Activated naive CD8-positive, alpha-beta T cell treated with anti-CD3 and anti-CD28 coated beads, Interleukin-2, amount 10 ng/mL, durations not matched to agents 7 days and 5 days (primary cell): ENCODE data around the gene GFI1B. TPM values are rescaled to one million over a fixed set of nuclear protein-coding genes. Genes with fewer than 3 reads are reported as not detected.
"Not testable (repeated sequence)": the region's sequence is repeated elsewhere in the genome, so short reads cannot be mapped to it uniquely, and the experiment has no call there.

Experiments used
- ATAC-seq: fragments of 150-1000 bp; cut with Tn5 transposase; one replicate; pipeline ENCODE4 v1.10.0; 2021; ENCODE audit warnings: low read depth, moderate library complexity
- POLR2A ChIA-PET: fragments of 350-600 bp; sonication (Branson Sonifier 250); formaldehyde crosslinking; loops from one replicate; lab custom pipeline; 2021; ENCODE audit warnings: antibody characterized with exemption; lab: Charles Lee
- DNase-seq: peaks from one replicate; pipeline ENCODE4 v3.0.0; 2021
- H3K27ac Mint-ChIP-seq: one replicate; pipeline ENCODE4 v1.8.0; 2022; ENCODE audit warnings: mild to moderate bottlenecking, mixed read lengths
- H3K27me3 Mint-ChIP-seq: one replicate; pipeline ENCODE4 v1.8.0; 2022; ENCODE audit warnings: mild to moderate bottlenecking, moderate library complexity, mixed read lengths
- H3K36me3 Mint-ChIP-seq: one replicate; pipeline ENCODE4 v1.8.0; 2021; ENCODE audit warnings: mild to moderate bottlenecking, mixed read lengths
- H3K4me1 Mint-ChIP-seq: one replicate; pipeline ENCODE4 v1.8.0; 2021; ENCODE audit warnings: mixed read lengths
- H3K4me3 Mint-ChIP-seq: one replicate; pipeline ENCODE4 v1.8.0; 2022; ENCODE audit warnings: mild to moderate bottlenecking, moderate library complexity, mixed read lengths
- H3K9me3 Mint-ChIP-seq: one replicate; pipeline ENCODE4 v1.8.0; 2021; ENCODE audit warnings: mixed read lengths
- total RNA-seq, 2 experiments: library from RNA; stranded (reverse); gene quantifications; one replicate each; pipeline ENCODE4 v1.2.3, GENCODE V29; 2021

GFI1B gene
- total RNA-seq, 2 experiments from 2014 or later = not detected

DNA sequence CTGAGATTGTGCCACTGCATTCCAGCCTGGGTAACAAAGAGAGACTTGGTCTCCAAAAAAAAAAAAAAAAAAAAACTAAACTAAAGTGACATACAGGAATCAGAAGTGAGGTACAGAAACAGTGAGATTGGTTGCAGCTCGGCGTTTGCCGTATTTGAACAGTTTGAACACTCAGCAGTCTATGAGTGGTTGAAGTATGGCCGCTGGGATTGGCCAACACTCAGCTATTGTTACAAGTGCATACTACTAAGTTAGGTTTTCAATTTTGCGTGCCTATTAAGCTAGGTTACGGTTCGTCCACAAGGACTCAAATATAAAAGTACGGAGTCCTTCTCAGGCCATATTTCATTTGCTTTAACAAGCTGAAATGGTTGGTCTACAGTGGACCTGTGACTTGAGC is 30.7 kb upstream of the GFI1B start:
- no peaks in the 10 kb centered on the region for H3K36me3 Mint-ChIP-seq
- H3K27ac Mint-ChIP-seq = no peak overlapping the region
- no peak overlapping the region for H3K4me3 Mint-ChIP-seq
- POLR2A ChIA-PET = interaction anchor here (0.7 kb wide), 1 partner anchor 172 kb away, joined by 3 read pairs; no protein-coding TSS in a partner anchor
- no peak for ATAC-seq
- H3K9me3 Mint-ChIP-seq = no peaks in the 10 kb centered on the region
- peaks cover 18% of the 10 kb centered on the region for H3K4me1 Mint-ChIP-seq
- no peak for DNase-seq
- H3K27me3 Mint-ChIP-seq = peaks cover 6% of the 10 kb centered on the region

DNA sequence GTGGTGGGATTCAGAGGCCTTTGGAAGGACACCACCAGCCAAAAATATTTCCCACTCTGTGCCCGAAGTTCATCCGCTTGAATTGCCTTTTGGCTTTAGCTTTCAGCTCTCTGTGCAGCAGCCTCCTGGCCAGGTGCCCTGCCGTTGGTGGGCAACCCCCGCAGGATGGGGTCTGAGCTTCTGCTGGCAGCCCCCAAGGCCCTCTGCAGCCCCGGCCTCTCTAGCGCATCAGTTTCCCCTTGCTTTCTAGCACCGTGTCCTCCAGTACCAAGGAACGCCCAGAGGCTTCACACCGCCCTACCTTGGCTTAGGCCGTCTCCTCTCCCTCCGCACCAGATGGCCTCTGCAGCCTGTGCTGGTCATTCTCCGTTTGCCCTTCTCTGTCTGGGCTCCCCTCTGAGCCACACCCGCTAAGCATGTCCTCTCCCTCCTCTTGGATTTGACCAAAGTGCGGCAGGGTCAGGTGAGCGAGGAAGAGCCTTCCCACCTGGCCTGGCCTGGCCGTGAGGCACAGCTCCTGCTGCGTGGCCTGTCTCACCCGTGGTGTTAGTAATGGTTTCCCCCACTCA is 29.9 kb upstream of the GFI1B start:
- Mint-ChIP-seq H3K36me3 (no peaks in the 10 kb centered on the region), H3K4me3 (no peak overlapping the region)
- POLR2A ChIA-PET = no interaction called here

DNA sequence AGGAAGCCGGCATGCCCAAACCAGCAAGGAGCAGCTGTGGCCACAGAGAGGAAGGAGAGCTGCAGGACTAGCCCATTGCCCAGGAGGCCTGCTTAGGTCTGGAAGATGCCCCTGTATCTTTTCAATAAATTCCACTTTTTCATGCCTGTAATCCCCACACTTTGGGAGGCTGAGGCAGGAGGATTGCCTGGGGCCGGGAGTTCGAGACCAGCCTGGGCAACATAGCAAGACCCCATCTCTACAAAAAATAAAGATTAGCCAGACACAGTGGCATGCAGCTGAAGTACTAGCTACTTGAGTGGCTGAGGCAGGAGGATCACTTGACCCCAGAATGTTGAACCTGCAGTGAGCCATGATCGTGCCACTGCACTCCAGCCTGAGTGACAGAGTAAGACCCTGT is 28.8 kb upstream of the GFI1B start:
- Mint-ChIP-seq H3K4me1 (peaks cover 5% of the 10 kb centered on the region), H3K27me3 (peaks cover 6% of the 10 kb centered on the region), H3K27ac (no peak overlapping the region), H3K4me3 (no peak overlapping the region), H3K36me3 (no peaks in the 10 kb centered on the region), H3K9me3 (no peaks in the 10 kb centered on the region)
- no peak for DNase-seq
- ATAC-seq = no peak
- POLR2A ChIA-PET = no interaction called here

More for the DNA sequence above, 29.9 kb upstream of the GFI1B start:
- Mint-ChIP-seq H3K27ac (no peak overlapping the region), H3K9me3 (no peaks in the 10 kb centered on the region), H3K4me1 (peaks cover 12% of the 10 kb centered on the region), H3K27me3 (peaks cover 6% of the 10 kb centered on the region)
- DNase-seq = no peak
- no peak for ATAC-seq

DNA sequence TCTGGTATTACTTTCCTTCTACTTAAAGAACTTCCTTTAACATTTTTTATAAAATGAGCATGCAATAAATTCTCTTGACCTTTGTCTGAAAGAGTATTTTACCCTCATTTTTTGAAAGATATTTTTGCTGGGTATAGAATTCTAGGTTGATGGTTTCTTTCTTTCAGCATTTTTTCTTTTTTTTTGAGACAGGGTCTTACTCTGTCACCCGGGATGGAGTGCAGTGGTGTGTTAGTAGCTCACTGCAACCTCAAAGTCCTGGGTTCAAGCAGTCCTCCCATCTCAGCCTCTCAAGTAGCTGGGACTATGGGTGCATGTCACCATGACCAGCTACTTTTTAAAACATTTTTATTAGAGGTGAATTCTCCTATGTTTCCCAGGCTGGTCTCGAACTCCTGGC is 23.4 kb upstream of the GFI1B start:
- DNase-seq = no peak
- H3K27ac Mint-ChIP-seq = no peak overlapping the region
- no peaks in the 10 kb centered on the region for H3K4me1 Mint-ChIP-seq
- H3K9me3 Mint-ChIP-seq = peaks cover 4% of the 10 kb centered on the region
- no peak for ATAC-seq
- H3K27me3 Mint-ChIP-seq = peaks cover 7% of the 10 kb centered on the region
- no peaks in the 10 kb centered on the region for H3K36me3 Mint-ChIP-seq
- H3K4me3 Mint-ChIP-seq = no peak overlapping the region
- POLR2A ChIA-PET = no interaction called here

DNA sequence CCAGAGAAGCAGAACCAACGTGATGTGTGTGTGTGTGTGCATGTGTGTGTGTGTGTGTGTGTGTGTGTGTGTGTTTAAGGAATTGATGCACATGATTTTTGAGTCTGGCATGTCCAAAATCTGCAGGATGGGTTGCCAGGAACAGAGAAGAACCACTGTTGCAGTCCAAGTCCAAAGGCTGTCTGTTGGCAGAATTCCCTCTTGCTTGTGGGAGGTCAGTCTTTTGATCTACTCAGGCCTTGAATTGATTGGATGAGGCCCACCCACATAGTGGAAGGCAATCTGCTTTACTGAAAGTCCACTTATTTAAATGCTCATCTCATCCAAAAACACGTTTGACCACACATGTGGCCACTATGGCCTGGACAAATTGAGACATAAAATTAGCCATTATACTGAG is 22.7 kb upstream of the GFI1B start:
- H3K9me3 Mint-ChIP-seq = peaks cover 4% of the 10 kb centered on the region
- POLR2A ChIA-PET = interaction anchor here (0.6 kb wide), 1 partner anchor 58 kb away, joined by 6 read pairs; no protein-coding TSS in a partner anchor
- H3K36me3 Mint-ChIP-seq = no peaks in the 10 kb centered on the region
- no peak overlapping the region for H3K4me3 Mint-ChIP-seq
- no peak for ATAC-seq
- H3K27ac Mint-ChIP-seq = no peak overlapping the region
- DNase-seq = no peak
- H3K27me3 Mint-ChIP-seq = peaks cover 7% of the 10 kb centered on the region
- no peaks in the 10 kb centered on the region for H3K4me1 Mint-ChIP-seq

DNA sequence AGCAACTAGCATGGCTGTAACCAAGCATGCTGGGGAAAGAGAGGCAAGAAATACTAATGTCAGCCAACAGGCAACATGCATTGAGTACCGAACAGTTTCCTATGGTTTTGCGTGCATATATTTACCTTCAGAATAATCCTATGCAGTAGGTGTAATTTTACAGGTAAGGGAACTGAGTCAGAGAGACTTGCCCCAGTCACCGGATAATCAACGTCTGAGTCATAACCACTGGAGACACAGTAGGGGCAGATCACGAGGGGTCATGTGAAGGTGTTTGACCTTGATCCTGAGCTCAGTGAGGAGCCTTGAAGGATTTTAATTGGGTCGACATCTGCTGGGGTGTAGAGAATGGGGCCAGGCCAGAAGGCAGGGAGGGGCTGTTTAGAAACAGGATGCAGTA is 20.7 kb upstream of the GFI1B start:
- DNase-seq = no peak
- Mint-ChIP-seq H3K27me3 (peaks cover 8% of the 10 kb centered on the region), H3K27ac (no peak overlapping the region), H3K36me3 (no peaks in the 10 kb centered on the region), H3K4me3 (no peak overlapping the region), H3K9me3 (peaks cover 4% of the 10 kb centered on the region), H3K4me1 (no peaks in the 10 kb centered on the region)
- ATAC-seq = no peak
- POLR2A ChIA-PET = no interaction called here

DNA sequence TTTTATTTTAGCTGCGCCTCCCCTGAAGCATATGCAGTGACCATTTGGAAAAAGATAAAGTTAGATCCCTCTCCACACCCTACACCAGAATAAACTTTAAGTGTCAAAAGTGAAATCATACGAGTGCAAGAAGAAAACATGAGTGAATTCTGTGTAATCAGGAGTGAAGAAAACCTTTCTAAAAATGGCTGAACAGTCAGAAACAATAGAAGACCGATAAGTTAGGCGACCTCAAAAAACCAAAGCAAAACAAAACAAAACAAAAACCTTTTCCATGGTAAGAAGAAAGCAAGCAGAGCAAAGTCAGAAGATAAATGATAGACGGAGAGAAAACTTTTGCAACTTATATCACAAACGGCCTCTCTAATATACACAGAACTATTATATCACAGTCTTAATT is 17.5 kb upstream of the GFI1B start:
- DNase-seq (no peak), ATAC-seq (no peak)
- POLR2A ChIA-PET = interaction anchor here (1.3 kb wide), 1 partner anchor 17 kb away, joined by 3 read pairs; no protein-coding TSS in a partner anchor
- Mint-ChIP-seq H3K27ac (no peak overlapping the region), H3K27me3 (peaks cover 11% of the 10 kb centered on the region), H3K9me3 (peaks cover 4% of the 10 kb centered on the region), H3K36me3 (no peaks in the 10 kb centered on the region), H3K4me1 (no peaks in the 10 kb centered on the region), H3K4me3 (no peak overlapping the region)

DNA sequence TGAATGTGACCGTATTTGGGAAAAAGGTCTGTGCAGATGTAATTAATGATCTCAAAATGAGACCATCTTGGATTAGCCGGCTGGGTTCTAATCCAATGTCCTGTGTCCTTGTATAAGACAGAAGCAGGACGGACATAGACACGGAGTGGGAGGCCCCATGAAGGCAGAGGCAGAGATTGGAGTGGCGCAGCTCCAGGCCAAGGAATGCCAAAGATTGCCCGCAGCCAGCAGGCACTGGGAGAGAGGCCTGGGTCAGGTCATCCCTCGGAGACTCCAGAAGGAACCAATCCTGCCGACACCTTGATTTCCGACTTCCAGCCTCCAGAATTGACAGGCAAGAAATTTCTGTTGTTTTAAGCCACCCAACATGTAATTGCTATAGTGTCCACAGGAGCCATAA is 13.0 kb upstream of the GFI1B start:
- POLR2A ChIA-PET = no interaction called here
- H3K9me3 Mint-ChIP-seq = no peaks in the 10 kb centered on the region
- H3K27ac Mint-ChIP-seq = no peak overlapping the region
- H3K4me1 Mint-ChIP-seq = peaks cover 2% of the 10 kb centered on the region
- H3K36me3 Mint-ChIP-seq = no peaks in the 10 kb centered on the region
- ATAC-seq (no peak), DNase-seq (no peak)
- no peak overlapping the region for H3K4me3 Mint-ChIP-seq
- peaks cover 12% of the 10 kb centered on the region for H3K27me3 Mint-ChIP-seq

DNA sequence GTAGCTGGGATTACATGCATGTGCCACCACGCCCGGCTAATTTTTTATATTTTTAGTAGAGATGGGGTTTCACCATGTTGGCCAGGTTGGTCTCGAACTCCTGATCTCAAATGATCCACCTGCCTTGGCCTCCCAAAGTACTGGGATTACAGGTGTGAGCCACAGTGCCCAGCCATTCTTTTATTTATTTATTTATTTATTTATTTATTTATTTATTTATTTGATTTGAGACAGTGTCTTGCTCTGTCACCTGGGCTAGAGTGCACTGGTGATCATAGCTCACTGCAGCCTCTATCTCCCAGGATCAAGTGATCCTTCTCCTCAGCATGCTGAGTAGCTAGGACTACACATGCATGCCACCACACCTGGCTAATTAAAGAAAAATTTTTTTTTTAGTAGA is 10.6 kb upstream of the GFI1B start:
- ATAC-seq, H3K9me3 Mint-ChIP-seq, H3K27me3 Mint-ChIP-seq, DNase-seq, H3K36me3 Mint-ChIP-seq, H3K4me1 Mint-ChIP-seq, POLR2A ChIA-PET, H3K27ac Mint-ChIP-seq, H3K4me3 Mint-ChIP-seq: not testable (repeated sequence)

DNA sequence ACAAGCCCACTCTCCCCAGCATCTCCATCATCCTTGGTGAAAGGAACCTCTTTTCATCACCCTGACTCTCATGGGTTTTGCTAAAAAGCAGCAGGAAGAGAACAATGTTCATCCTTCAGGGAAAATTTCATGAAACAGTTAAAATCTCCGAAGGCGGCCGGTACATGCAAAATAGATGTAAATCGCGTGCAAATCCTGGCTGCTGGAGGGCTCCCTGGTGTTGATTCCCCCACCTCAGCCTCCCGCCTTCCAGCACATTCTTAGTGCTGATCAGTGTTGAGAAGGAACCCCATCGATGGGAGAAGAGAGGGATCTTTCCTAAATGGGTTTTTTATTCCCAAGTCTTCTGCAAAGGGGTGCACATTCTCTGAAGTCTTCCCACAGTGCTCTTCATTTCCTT is 8.7 kb upstream of the GFI1B start:
- no peak overlapping the region for H3K4me3 Mint-ChIP-seq
- H3K4me1 Mint-ChIP-seq = peaks cover 2% of the 10 kb centered on the region
- no peak overlapping the region for H3K27ac Mint-ChIP-seq
- no peak for DNase-seq
- ATAC-seq = no peak
- H3K36me3 Mint-ChIP-seq = no peaks in the 10 kb centered on the region
- H3K27me3 Mint-ChIP-seq = peaks cover 21% of the 10 kb centered on the region
- POLR2A ChIA-PET = no interaction called here
- H3K9me3 Mint-ChIP-seq = no peaks in the 10 kb centered on the region

DNA sequence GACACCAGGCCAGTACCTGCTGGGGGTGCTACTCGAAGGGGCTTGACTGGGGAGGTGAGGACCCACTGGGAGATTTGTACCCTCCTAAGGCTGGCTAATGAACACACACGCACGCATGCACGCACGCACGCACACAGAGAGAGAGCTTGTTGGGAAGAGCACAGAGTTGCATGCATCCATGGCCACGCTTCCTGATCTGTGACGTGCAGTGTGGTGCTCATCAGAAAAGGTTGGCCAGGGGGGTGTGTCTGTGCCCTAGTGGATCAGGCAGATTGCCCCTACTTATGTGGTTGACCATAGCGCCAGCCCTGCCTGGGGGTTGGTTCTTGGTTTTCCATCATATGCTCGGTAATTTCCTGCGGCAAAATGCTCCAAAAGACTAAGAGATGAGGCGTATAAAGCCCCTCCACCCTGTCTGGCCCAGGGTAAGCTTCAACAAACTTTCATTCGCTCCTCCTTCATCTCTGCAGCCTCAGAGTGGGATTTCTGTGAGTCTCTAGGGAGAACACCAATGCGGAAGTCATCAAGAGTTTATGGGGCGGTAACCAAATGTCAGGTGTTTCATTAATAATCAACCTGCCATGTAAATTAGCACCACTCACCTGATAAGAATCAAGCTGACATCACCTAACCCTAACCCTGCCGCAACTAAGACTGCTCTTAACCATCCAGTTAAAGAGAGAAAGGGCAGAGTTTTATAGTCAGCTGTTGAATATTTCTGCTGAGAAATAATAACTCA is 8.0 kb upstream of the GFI1B start:
- ATAC-seq (no peak), DNase-seq (no peak)
- H3K4me3 Mint-ChIP-seq = no peak overlapping the region
- no peaks in the 10 kb centered on the region for H3K9me3 Mint-ChIP-seq
- POLR2A ChIA-PET = no interaction called here
- H3K36me3 Mint-ChIP-seq = no peaks in the 10 kb centered on the region
- H3K27ac Mint-ChIP-seq = no peak overlapping the region
- peaks cover 20% of the 10 kb centered on the region for H3K27me3 Mint-ChIP-seq
- H3K4me1 Mint-ChIP-seq = peaks cover 2% of the 10 kb centered on the region

DNA sequence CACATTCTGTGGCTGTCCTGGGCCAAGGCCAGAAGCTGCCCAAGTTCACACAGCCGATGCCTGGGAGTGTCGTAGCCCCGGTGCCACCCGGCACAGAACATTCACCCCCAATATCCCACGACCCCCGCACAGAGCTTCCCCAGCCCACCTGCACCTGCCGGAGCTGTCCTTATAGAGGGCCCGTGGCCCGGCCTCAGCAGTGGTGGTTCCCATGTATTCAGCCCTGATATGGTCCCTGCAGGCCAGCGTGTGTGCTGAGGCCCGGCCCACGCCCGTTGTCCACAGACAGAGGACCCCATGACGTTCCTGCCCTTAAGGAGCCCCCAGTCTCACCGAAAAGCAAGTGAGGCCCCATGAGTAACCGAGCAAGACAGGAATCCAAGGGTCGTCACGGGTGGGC is 5.3 kb upstream of the GFI1B start:
- no peak for ATAC-seq
- POLR2A ChIA-PET = no interaction called here
- H3K27me3 Mint-ChIP-seq = peaks cover 37% of the 10 kb centered on the region
- H3K27ac Mint-ChIP-seq = no peak overlapping the region
- DNase-seq = no peak
- H3K9me3 Mint-ChIP-seq = no peaks in the 10 kb centered on the region
- H3K36me3 Mint-ChIP-seq = no peaks in the 10 kb centered on the region
- H3K4me3 Mint-ChIP-seq = no peak overlapping the region
- H3K4me1 Mint-ChIP-seq = peaks cover 2% of the 10 kb centered on the region

DNA sequence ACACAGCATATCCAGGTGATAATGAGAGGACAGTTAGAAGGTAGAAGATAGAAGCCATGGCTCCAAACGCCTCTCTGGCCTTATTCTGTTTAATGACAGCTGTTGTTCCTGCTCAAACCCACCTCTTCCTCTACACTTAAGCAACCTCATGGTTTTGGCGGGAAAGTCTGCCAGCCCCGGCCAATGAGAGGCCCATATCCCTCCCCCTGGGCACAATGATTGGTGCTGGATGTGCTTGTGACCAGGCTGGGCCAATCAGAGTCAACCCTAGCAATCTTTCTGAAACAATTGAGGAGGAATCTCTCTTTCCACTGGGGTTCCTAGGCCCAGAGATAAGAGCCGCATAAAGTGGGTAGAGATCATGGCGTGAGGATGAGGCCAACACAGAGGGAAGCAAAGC is 4.8 kb upstream of the GFI1B start:
- Mint-ChIP-seq H3K27ac (no peak overlapping the region), H3K9me3 (no peaks in the 10 kb centered on the region), H3K4me3 (no peak overlapping the region), H3K4me1 (peaks cover 6% of the 10 kb centered on the region), H3K27me3 (peaks cover 43% of the 10 kb centered on the region), H3K36me3 (no peaks in the 10 kb centered on the region)
- POLR2A ChIA-PET = interaction anchor here (0.7 kb wide), 2 partner anchors 44 to 394 kb away, joined by 5 to 6 read pairs; no protein-coding TSS in a partner anchor
- DNase-seq (no peak), ATAC-seq (no peak)

DNA sequence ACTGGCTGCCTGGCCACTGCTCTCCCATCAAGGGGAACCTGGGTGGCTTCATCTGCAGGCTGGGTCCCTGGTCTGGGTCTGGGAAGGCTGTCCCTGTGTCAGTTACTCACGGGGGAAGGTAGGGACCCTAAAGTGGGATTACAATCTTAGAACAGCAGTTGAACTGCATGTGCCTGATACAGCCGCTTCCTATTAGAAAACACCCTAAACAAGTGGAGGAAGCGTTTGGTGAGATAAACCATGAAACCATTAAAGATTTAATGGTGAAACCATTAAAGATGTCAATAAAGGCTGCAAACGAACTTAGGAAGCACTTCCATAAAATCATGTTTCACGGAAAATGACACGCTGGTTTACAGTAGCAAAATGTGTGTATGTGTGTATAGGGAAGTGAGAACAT is 2.5 kb upstream of the GFI1B start:
- no peaks in the 10 kb centered on the region for H3K9me3 Mint-ChIP-seq
- no peaks in the 10 kb centered on the region for H3K36me3 Mint-ChIP-seq
- no peak overlapping the region for H3K4me3 Mint-ChIP-seq
- no peak for DNase-seq
- peaks cover 4% of the 10 kb centered on the region for H3K4me1 Mint-ChIP-seq
- POLR2A ChIA-PET = no interaction called here
- H3K27ac Mint-ChIP-seq = no peak overlapping the region
- H3K27me3 Mint-ChIP-seq = peaks cover 58% of the 10 kb centered on the region
- no peak for ATAC-seq
